H9 (cell line): ENCODE results near the gene HOXB8. TPM values are rescaled to one million over a fixed set of nuclear protein-coding genes. Genes with fewer than 3 reads are reported as not detected.

Source experiments
- DNase-seq: peaks from one replicate; pipeline ENCODE4 v3.0.0-alpha.2; 2017
- H2AFZ ChIP-seq: one replicate; pipeline ENCODE4 v1.6.1; 2013; ENCODE audit warnings: mild to moderate bottlenecking, low read length, control low read depth, moderate library complexity
- H2AK5ac ChIP-seq: 2 replicates; pipeline ENCODE4 v1.6.1; 2013; ENCODE audit warnings: low read length, control low read depth, mixed read lengths; ENCODE audit not compliant: insufficient read length
- H2BK120ac ChIP-seq: one replicate; pipeline ENCODE4 v1.6.1; 2013; ENCODE audit warnings: low read depth, mild to moderate bottlenecking, low read length, control low read depth, inconsistent platforms; ENCODE audit not compliant: poor library complexity, severe bottlenecking
- H2BK12ac ChIP-seq: 2 replicates; pipeline ENCODE4 v1.6.1; 2013; ENCODE audit warnings: low read length, control low read depth, mixed read lengths, low read depth; ENCODE audit not compliant: insufficient read length
- H2BK15ac ChIP-seq: 2 replicates; pipeline ENCODE4 v1.6.1; 2013; ENCODE audit warnings: low read depth, low read length, control low read depth
- H2BK20ac ChIP-seq: one replicate; pipeline ENCODE4 v1.6.1; 2013; ENCODE audit warnings: low read depth, mild to moderate bottlenecking, low read length, control low read depth, inconsistent platforms; ENCODE audit not compliant: poor library complexity, severe bottlenecking
- H2BK5ac ChIP-seq: 2 replicates; pipeline ENCODE4 v1.6.1; 2013; ENCODE audit warnings: low read length, control low read depth, mixed read lengths; ENCODE audit not compliant: insufficient read length
- H3K14ac ChIP-seq: 2 replicates; pipeline ENCODE4 v1.6.1; 2013; ENCODE audit warnings: low read length, control low read depth; ENCODE audit not compliant: insufficient read depth
- H3K18ac ChIP-seq: 2 replicates; pipeline ENCODE4 v1.6.1; 2013; ENCODE audit warnings: low read depth, mild to moderate bottlenecking, mixed read lengths, low read length, control low read depth; ENCODE audit not compliant: insufficient read length
- H3K23ac ChIP-seq: 2 replicates; pipeline ENCODE4 v1.6.1; 2013; ENCODE audit warnings: low read length, control low read depth, mixed read lengths, low read depth; ENCODE audit not compliant: insufficient read length
- H3K23me2 ChIP-seq: 2 replicates; pipeline ENCODE4 v1.6.1; 2013; ENCODE audit warnings: low read depth, mild to moderate bottlenecking, mixed read lengths, low read length, control low read depth; ENCODE audit not compliant: insufficient read length, poor library complexity, severe bottlenecking
- H3K27ac ChIP-seq: 2 replicates; pipeline ENCODE4 v1.5.1; 2013; ENCODE audit warnings: low read length, control low read depth, mixed read lengths, low read depth; ENCODE audit not compliant: insufficient read length
- H3K27me3 ChIP-seq: 2 replicates; pipeline ENCODE4 v1.6.1; 2013; ENCODE audit warnings: low read length, control low read depth, inconsistent platforms; ENCODE audit not compliant: insufficient read depth
- H3K4ac ChIP-seq: 2 replicates; pipeline ENCODE4 v1.6.1; 2013; ENCODE audit warnings: low read depth, mild to moderate bottlenecking, control low read depth, inconsistent platforms, low read length, moderate library complexity
- H3K4me1 ChIP-seq: 2 replicates; pipeline ENCODE4 v1.6.1; 2013; ENCODE audit warnings: low read length, control low read depth, inconsistent platforms; ENCODE audit not compliant: insufficient read depth
- H3K4me2 ChIP-seq: 2 replicates; pipeline ENCODE4 v1.6.1; 2013; ENCODE audit warnings: low read length, control low read depth, mixed read lengths; ENCODE audit not compliant: insufficient read length, insufficient read depth
- H3K56ac ChIP-seq: 2 replicates; pipeline ENCODE4 v1.6.1; 2013; ENCODE audit warnings: low read depth, mild to moderate bottlenecking, mixed read lengths, low read length, control low read depth; ENCODE audit not compliant: insufficient read length
- H3K79me1 ChIP-seq: 2 replicates; pipeline ENCODE4 v1.6.1; 2013; ENCODE audit warnings: low read depth, mild to moderate bottlenecking, moderate library complexity, low read length, control low read depth, inconsistent platforms; ENCODE audit not compliant: insufficient read depth, poor library complexity, severe bottlenecking
- H3K79me2 ChIP-seq: 2 replicates; pipeline ENCODE4 v1.6.1; 2013; ENCODE audit warnings: low read length, control low read depth, inconsistent platforms; ENCODE audit not compliant: insufficient read depth
- H3K9ac ChIP-seq: 2 replicates; pipeline ENCODE4 v1.6.1; 2013; ENCODE audit warnings: low read length, control low read depth, mixed read lengths; ENCODE audit not compliant: insufficient read length; ENCODE audit errors: extremely low read depth
- H3K9me3 ChIP-seq: one replicate; pipeline ENCODE4 v1.6.1; 2013; ENCODE audit warnings: low read depth, low read length, inconsistent platforms; ENCODE audit not compliant: control insufficient read depth
- H3T11ph ChIP-seq: one replicate; pipeline ENCODE4 v1.6.1; 2013; ENCODE audit warnings: mild to moderate bottlenecking, low read length, control low read depth, inconsistent platforms
- H4K20me1 ChIP-seq: one replicate; pipeline ENCODE4 v1.6.1; 2013; ENCODE audit not compliant: control insufficient read depth, insufficient read length, insufficient read depth
- H4K5ac ChIP-seq: 2 replicates; pipeline ENCODE4 v1.6.1; 2013; ENCODE audit warnings: low read depth, mild to moderate bottlenecking, mixed read lengths, low read length, control low read depth; ENCODE audit not compliant: insufficient read length
- H4K8ac ChIP-seq: replicated peaks from 2 replicates; pipeline ENCODE4 v1.6.1; 2013; ENCODE audit warnings: low read length, control low read depth, mixed read lengths, low read depth; ENCODE audit not compliant: insufficient read length
- H4K91ac ChIP-seq: 2 replicates; pipeline ENCODE4 v1.6.1; 2013; ENCODE audit warnings: low read depth, mild to moderate bottlenecking, moderate library complexity, mixed read lengths, low read length, control low read depth; ENCODE audit not compliant: insufficient read length
- H3K27ac Mint-ChIP-seq, 3 experiments: 2 replicates in 2 of 3; 3 replicates in 1 of 3; pipeline ENCODE4 v1.8.0; 2020 to 2021; ENCODE audit warnings: mixed read lengths in 3 of 3, mild to moderate bottlenecking in 1 of 3, moderate library complexity in 1 of 3
- H3K27me3 Mint-ChIP-seq: 2 replicates; pipeline ENCODE4 v1.8.0; 2021; ENCODE audit warnings: low read depth, mild to moderate bottlenecking, moderate library complexity, mixed read lengths
- H3K36me3 Mint-ChIP-seq, 3 experiments: 2 replicates in 2 of 3; 3 replicates in 1 of 3; pipeline ENCODE4 v1.8.0; 2020 to 2021; ENCODE audit warnings: low read depth in 3 of 3, mixed read lengths in 3 of 3; ENCODE audit not compliant: insufficient read depth in 1 of 3
- H3K4me1 Mint-ChIP-seq, 2 experiments: 2 replicates each; pipeline ENCODE4 v1.8.0; 2020; ENCODE audit warnings: mixed read lengths in 2 of 2
- H3K4me3 Mint-ChIP-seq, 2 experiments: 2 replicates in 1 of 2; 3 replicates in 1 of 2; pipeline ENCODE4 v1.8.0; 2020 to 2021; ENCODE audit warnings: mild to moderate bottlenecking in 2 of 2, mixed read lengths in 2 of 2, moderate library complexity in 1 of 2
- H3K9me3 Mint-ChIP-seq, 2 experiments: 2 replicates in 1 of 2; 3 replicates in 1 of 2; pipeline ENCODE4 v1.8.0; 2020; ENCODE audit warnings: mild to moderate bottlenecking in 2 of 2, mixed read lengths in 2 of 2, moderate library complexity in 1 of 2
- CTCF ChIP-seq: fragments of 200-600 bp; sonication (generic); conservative IDR thresholded peaks from 3 replicates; pipeline ENCODE4 v1.8.0; 2021; ENCODE audit warnings: antibody characterized with exemption, mild to moderate bottlenecking
- WGBS: extraction: QIAGEN DNeasy Blood & Tissue Kit; methylation state at CpG from one replicate; pipeline ENCODE4 v1.1.7; 2013; ENCODE audit warnings: missing lambda C conversion rate, low lambda C conversion rate, mixed read lengths; ENCODE audit not compliant: insufficient read length; ENCODE audit errors: extremely low coverage; 5-methylcytosine and 5-hydroxymethylcytosine counted together
- total RNA-seq: library from RNA; stranded (reverse); gene quantifications from 2 replicates; pipeline ENCODE4 v1.2.1, GENCODE V29; 2021

HOXB8 gene
- total RNA-seq, 1 experiment from 2014 or later = not detected

- no peaks in the 10 kb centered on the region; a peak in 1 of 7 replicates for H3K36me3 Mint-ChIP-seq
- Histone ChIP-seq H2BK12ac (no peak overlapping the region), H2BK15ac (peak overlapping the region; percentile 53; the same call in 1 of the 2 replicates), H3K27me3 (peaks cover 97% of the 10 kb centered on the region), H3T11ph (no peak overlapping the region), H2BK5ac (no peak overlapping the region), H3K79me1 (no peaks in the 10 kb centered on the region), H3K9me3 (no peaks in the 10 kb centered on the region), H2BK120ac (no peak overlapping the region), H3K4me1 (no peaks in the 10 kb centered on the region), H4K20me1 (no peaks in the 10 kb centered on the region), H2BK20ac (no peak overlapping the region), H3K14ac (no peak overlapping the region), H4K91ac (no peak overlapping the region), H4K8ac (no peak overlapping the region), H2AFZ (no peak overlapping the region), H3K4ac (no peak overlapping the region), H3K23ac (no peak overlapping the region), H3K4me2 (no peak overlapping the region), H3K9ac (no peak overlapping the region), H3K23me2 (peaks cover 5% of the 10 kb centered on the region), H4K5ac (no peak overlapping the region), H3K18ac (no peak overlapping the region), H2AK5ac (no peak overlapping the region), H3K27ac (no peak overlapping the region), H3K79me2 (no peaks in the 10 kb centered on the region), H3K56ac (no peak overlapping the region)
- DNase-seq = peak; percentile 78
- H3K27ac Mint-ChIP-seq = no peak overlapping the region
- peaks cover 100% of the 10 kb centered on the region for H3K27me3 Mint-ChIP-seq
- TF ChIP-seq CTCF = no peak
- peaks cover 7 to 22% of the 10 kb centered on the region in 2 experiments; a peak in 4 of 5 replicates for H3K9me3 Mint-ChIP-seq
- H3K4me1 Mint-ChIP-seq = peaks cover 12 to 33% of the 10 kb centered on the region in 2 experiments
- peak overlapping the region in 1 of 2 experiments; percentile 17; a peak in 1 of 5 replicates for H3K4me3 Mint-ChIP-seq
- no CpG with 5 or more reads among the region's 55 CpGs for WGBS
Observed at GRCh38 chr17:48613862-48614694, 1.0 kb downstream of the HOXB8 start.
